Measurements from ENCODE around the gene IFT25.
"Not testable (repeated sequence)": the region's sequence is repeated elsewhere in the genome, so short reads cannot be mapped to it uniquely, and the experiment has no call there.

IFT25 gene

GRCh38 chr1:53945433-53946251 lies at the start of gene IFT25:
TSS of gene IFT25 (minus strand) at chr1:53945699. CDS start at chr1:53940082, 5,617 bp downstream.
- peak; percentile 88 for DNase-seq (ENCODE audit: extremely low spot score, insufficient read length, low read depth)
- peak; percentile 83 for FAIRE-seq

GRCh38 chr1:53994516-53994915 lies 49.0 kb upstream of the IFT25 start:
- not testable (repeated sequence) for DNase-seq (ENCODE audit: extremely low spot score, insufficient read length, low read depth); FAIRE-seq

- no peak for FAIRE-seq
These were observed 46.8 kb upstream of the IFT25 start for GRCh38 chr1:53992085-53992874.

GRCh38 chr1:53987880-53988279 lies 42.4 kb upstream of the IFT25 start:
- FAIRE-seq: peak; percentile 18

More at GRCh38 chr1:53992085-53992874, 46.8 kb upstream of the IFT25 start:
- DNase-seq (ENCODE audit: extremely low spot score, insufficient read length, low read depth): no peak

GRCh38 chr1:53986458-53986857 lies 41.0 kb upstream of the IFT25 start:
- DNase-seq (ENCODE audit: extremely low spot score, insufficient read length, low read depth) (no peak), FAIRE-seq (no peak)

More at GRCh38 chr1:53987880-53988279, 42.4 kb upstream of the IFT25 start:
- no peak for DNase-seq (ENCODE audit: extremely low spot score, insufficient read length, low read depth)

GRCh38 chr1:53984726-53985125 lies 39.2 kb upstream of the IFT25 start:
- DNase-seq (ENCODE audit: extremely low spot score, insufficient read length, low read depth): no peak
- FAIRE-seq: no peak

GRCh38 chr1:53982763-53983104 lies 37.2 kb upstream of the IFT25 start:
- no peak for FAIRE-seq
- DNase-seq (ENCODE audit: extremely low spot score, insufficient read length, low read depth): no peak

GRCh38 chr1:53982034-53982762 lies 36.7 kb upstream of the IFT25 start:
- FAIRE-seq: no peak
- DNase-seq (ENCODE audit: extremely low spot score, insufficient read length, low read depth): no peak

- FAIRE-seq (no peak), DNase-seq (ENCODE audit: extremely low spot score, insufficient read length, low read depth) (no peak)
These were observed 35.7 kb upstream of the IFT25 start for GRCh38 chr1:53981220-53981619.

- DNase-seq (ENCODE audit: extremely low spot score, insufficient read length, low read depth) (no peak), FAIRE-seq (no peak)
These were observed 34.4 kb upstream of the IFT25 start for GRCh38 chr1:53979712-53980450.

- DNase-seq (ENCODE audit: extremely low spot score, insufficient read length, low read depth) (no peak), FAIRE-seq (no peak)
These were observed 30.4 kb upstream of the IFT25 start for GRCh38 chr1:53975861-53976260.

- DNase-seq (ENCODE audit: extremely low spot score, insufficient read length, low read depth) (no peak), FAIRE-seq (no peak)
These were observed 26.2 kb upstream of the IFT25 start for GRCh38 chr1:53971718-53972117.

GRCh38 chr1:53969323-53969722 lies 23.8 kb upstream of the IFT25 start:
- FAIRE-seq: not testable (repeated sequence)

GRCh38 chr1:53968125-53968513 lies 22.6 kb upstream of the IFT25 start:
- DNase-seq (ENCODE audit: extremely low spot score, insufficient read length, low read depth): no peak
- FAIRE-seq: no peak

More at GRCh38 chr1:53969323-53969722, 23.8 kb upstream of the IFT25 start:
- not testable (repeated sequence) for DNase-seq (ENCODE audit: extremely low spot score, insufficient read length, low read depth)

GRCh38 chr1:53967409-53968124 lies 22.1 kb upstream of the IFT25 start:
- FAIRE-seq: no peak

GRCh38 chr1:53966794-53967193 lies 21.3 kb upstream of the IFT25 start:
- no peak for FAIRE-seq
- no peak for DNase-seq (ENCODE audit: extremely low spot score, insufficient read length, low read depth)

More at GRCh38 chr1:53967409-53968124, 22.1 kb upstream of the IFT25 start:
- DNase-seq (ENCODE audit: extremely low spot score, insufficient read length, low read depth): no peak

GRCh38 chr1:53964109-53964508 lies 18.6 kb upstream of the IFT25 start:
- DNase-seq (ENCODE audit: extremely low spot score, insufficient read length, low read depth) (no peak), FAIRE-seq (no peak)

GRCh38 chr1:53963460-53963859 lies 18.0 kb upstream of the IFT25 start:
- DNase-seq (ENCODE audit: extremely low spot score, insufficient read length, low read depth) (no peak), FAIRE-seq (no peak)

GRCh38 chr1:53962395-53962794 lies 16.9 kb upstream of the IFT25 start:
- no peak for DNase-seq (ENCODE audit: extremely low spot score, insufficient read length, low read depth)
- FAIRE-seq: no peak
